Measurements from ENCODE around the gene ALAS2.

DNA sequence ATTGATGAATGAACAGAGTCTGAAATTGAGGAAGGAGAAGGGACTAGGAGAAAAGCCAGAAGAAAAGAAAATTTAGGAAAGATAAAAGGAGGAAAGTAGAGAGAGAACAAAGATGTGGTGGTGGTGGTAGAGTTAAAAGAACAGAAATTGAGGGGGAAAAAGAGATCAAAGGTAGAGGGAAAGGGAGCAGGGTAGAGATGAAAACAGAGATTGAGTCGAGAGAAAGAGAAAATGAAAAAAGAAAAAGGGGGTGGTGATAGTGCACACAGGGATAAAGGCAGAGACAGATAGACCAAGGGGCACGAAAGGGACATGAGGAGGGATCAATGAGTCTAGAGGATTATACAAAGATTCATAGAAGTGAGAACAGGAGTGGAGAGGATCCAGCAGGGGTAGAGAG, 3.9 kb downstream of the ALAS2 start:
- TF ChIP-seq, protein P1, sequence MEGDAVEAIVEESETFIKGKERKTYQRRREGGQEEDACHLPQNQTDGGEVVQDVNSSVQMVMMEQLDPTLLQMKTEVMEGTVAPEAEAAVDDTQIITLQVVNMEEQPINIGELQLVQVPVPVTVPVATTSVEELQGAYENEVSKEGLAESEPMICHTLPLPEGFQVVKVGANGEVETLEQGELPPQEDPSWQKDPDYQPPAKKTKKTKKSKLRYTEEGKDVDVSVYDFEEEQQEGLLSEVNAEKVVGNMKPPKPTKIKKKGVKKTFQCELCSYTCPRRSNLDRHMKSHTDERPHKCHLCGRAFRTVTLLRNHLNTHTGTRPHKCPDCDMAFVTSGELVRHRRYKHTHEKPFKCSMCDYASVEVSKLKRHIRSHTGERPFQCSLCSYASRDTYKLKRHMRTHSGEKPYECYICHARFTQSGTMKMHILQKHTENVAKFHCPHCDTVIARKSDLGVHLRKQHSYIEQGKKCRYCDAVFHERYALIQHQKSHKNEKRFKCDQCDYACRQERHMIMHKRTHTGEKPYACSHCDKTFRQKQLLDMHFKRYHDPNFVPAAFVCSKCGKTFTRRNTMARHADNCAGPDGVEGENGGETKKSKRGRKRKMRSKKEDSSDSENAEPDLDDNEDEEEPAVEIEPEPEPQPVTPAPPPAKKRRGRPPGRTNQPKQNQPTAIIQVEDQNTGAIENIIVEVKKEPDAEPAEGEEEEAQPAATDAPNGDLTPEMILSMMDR (IDR thresholded peaks at IDR 0.05; ENCODE audit: insufficient read depth, low read depth, low read length) = no peak
- TF ChIP-seq EZH2 (IDR thresholded peaks at IDR 0.05; ENCODE audit: insufficient read depth, low read length) = no peak

All from astrocyte (in vitro differentiated cells and primary cell).